ENCODE results near the gene PCDHA3. TPM values are rescaled to one million over a fixed set of nuclear protein-coding genes. Genes with fewer than 3 reads are reported as not detected.
"Not testable (repeated sequence)": the region's sequence is repeated elsewhere in the genome, so short reads cannot be mapped to it uniquely, and the experiment has no call there.

PCDHA3 gene
- total RNA-seq, 4 donors from 2014 or later: 0.23 to 0.89 (median 0.40) TPM

GRCh38 chr5:140808889-140809291, 8.0 kb downstream of the PCDHA3 start:
- no peak for TF ChIP-seq POLR2AphosphoS5 (IDR thresholded peaks at IDR 0.05)
- TF ChIP-seq CTCF (IDR thresholded peaks at IDR 0.05): no peak
- no peak for TF ChIP-seq EP300 (IDR thresholded peaks at IDR 0.05)
- no peak for TF ChIP-seq POLR2A (IDR thresholded peaks at IDR 0.05)
- peaks cover 4% of the 10 kb centered on the region for H3K27me3 ChIP-seq
- no peak for DNase-seq (ENCODE audit: low spot score in 2 of 2)
- no peak overlapping the region for H3K27ac ChIP-seq
- H3K9me3 ChIP-seq: peaks cover 21% of the 10 kb centered on the region
- no CpG with 5 or more reads among the region's 43 CpGs for WGBS
- H3K4me3 ChIP-seq: no peak overlapping the region
- no peaks in the 10 kb centered on the region for H3K36me3 ChIP-seq
- H3K4me1 ChIP-seq: no peaks in the 10 kb centered on the region

- Histone ChIP-seq H3K27ac (no peak within 1 kb of the TSS), H3K9me3 (peaks cover 25% of the 10 kb centered on the region), H3K4me1 (no peaks in the 10 kb centered on the region), H3K36me3 (no peaks in the 10 kb centered on the region), H3K4me3 (no peak within 1 kb of the TSS), H3K27me3 (peaks cover 6% of the 10 kb centered on the region)
- WGBS: 29% methylated on average over 35 of the region's 39 CpGs
- DNase-seq (ENCODE audit: low spot score in 2 of 2): no peak
- no peak for TF ChIP-seq POLR2AphosphoS5 (IDR thresholded peaks at IDR 0.05)
- TF ChIP-seq POLR2A (IDR thresholded peaks at IDR 0.05): no peak
- TF ChIP-seq CTCF (IDR thresholded peaks at IDR 0.05): no peak
- TF ChIP-seq EP300 (IDR thresholded peaks at IDR 0.05): no peak
These were observed 20.8 kb downstream of the PCDHA3 start, which contains the start of gene PCDHA5 for GRCh38 chr5:140821375-140822280. Gene PCDHA5 (plus strand): TSS chr5:140821613.

GRCh38 chr5:140822281-140822629, 21.4 kb downstream of the PCDHA3 start:
- no peaks in the 10 kb centered on the region for H3K36me3 ChIP-seq
- no peak for TF ChIP-seq CTCF (IDR thresholded peaks at IDR 0.05)
- TF ChIP-seq EP300 (IDR thresholded peaks at IDR 0.05): no peak
- no peak for TF ChIP-seq POLR2AphosphoS5 (IDR thresholded peaks at IDR 0.05)
- TF ChIP-seq POLR2A (IDR thresholded peaks at IDR 0.05): no peak
- H3K4me3 ChIP-seq: no peak overlapping the region
- H3K9me3 ChIP-seq: peaks cover 22% of the 10 kb centered on the region
- H3K27ac ChIP-seq: no peak overlapping the region
- WGBS: 26% methylated on average over 6 of the region's 6 CpGs
- peaks cover 6% of the 10 kb centered on the region for H3K27me3 ChIP-seq
- H3K4me1 ChIP-seq: no peaks in the 10 kb centered on the region
- DNase-seq (ENCODE audit: low spot score in 2 of 2): no peak

GRCh38 chr5:140822969-140823368, 22.1 kb downstream of the PCDHA3 start:
- not testable (repeated sequence) for H3K27me3 ChIP-seq; H3K4me1 ChIP-seq; H3K4me3 ChIP-seq; H3K36me3 ChIP-seq; DNase-seq (ENCODE audit: low spot score in 2 of 2); H3K27ac ChIP-seq
- H3K9me3 ChIP-seq: peaks cover 29% of the 10 kb centered on the region
- 56% methylated on average over 40 of the region's 48 CpGs for WGBS

GRCh38 chr5:140823475-140823874, 22.6 kb downstream of the PCDHA3 start:
- peaks cover 31% of the 10 kb centered on the region for H3K9me3 ChIP-seq
- peaks cover 11% of the 10 kb centered on the region for H3K27me3 ChIP-seq
- no peak for DNase-seq (ENCODE audit: low spot score in 2 of 2)
- H3K4me1 ChIP-seq: no peaks in the 10 kb centered on the region
- WGBS: 70% methylated on average over 4 of the region's 38 CpGs
- TF ChIP-seq CTCF (IDR thresholded peaks at IDR 0.05) (no peak), EP300 (IDR thresholded peaks at IDR 0.05) (no peak), POLR2AphosphoS5 (IDR thresholded peaks at IDR 0.05) (no peak), POLR2A (IDR thresholded peaks at IDR 0.05) (no peak)
- no peak overlapping the region for H3K27ac ChIP-seq
- H3K36me3 ChIP-seq: no peaks in the 10 kb centered on the region
- no peak overlapping the region for H3K4me3 ChIP-seq
